CMK (cell line): ENCODE measurements around the gene IRAK1BP1.
"Not testable (repeated sequence)": the region's sequence is repeated elsewhere in the genome, so short reads cannot be mapped to it uniquely, and the experiment has no call there.

ENCODE experiments used
- DNase-seq: peaks from one replicate; pipeline ENCODE4 v3.0.0-alpha.2; 2010; ENCODE audit warnings: low read depth

Gene IRAK1BP1, protein sequence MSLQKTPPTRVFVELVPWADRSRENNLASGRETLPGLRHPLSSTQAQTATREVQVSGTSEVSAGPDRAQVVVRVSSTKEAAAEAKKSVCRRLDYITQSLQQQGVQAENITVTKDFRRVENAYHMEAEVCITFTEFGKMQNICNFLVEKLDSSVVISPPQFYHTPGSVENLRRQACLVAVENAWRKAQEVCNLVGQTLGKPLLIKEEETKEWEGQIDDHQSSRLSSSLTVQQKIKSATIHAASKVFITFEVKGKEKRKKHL

GRCh38 chr6:78867370-78868040, at the start of gene IRAK1BP1:
Gene IRAK1BP1 (plus strand): TSS chr6:78867551. CDS start chr6:78867577, 26 bp downstream.
- peak; percentile 50 for DNase-seq

DNA sequence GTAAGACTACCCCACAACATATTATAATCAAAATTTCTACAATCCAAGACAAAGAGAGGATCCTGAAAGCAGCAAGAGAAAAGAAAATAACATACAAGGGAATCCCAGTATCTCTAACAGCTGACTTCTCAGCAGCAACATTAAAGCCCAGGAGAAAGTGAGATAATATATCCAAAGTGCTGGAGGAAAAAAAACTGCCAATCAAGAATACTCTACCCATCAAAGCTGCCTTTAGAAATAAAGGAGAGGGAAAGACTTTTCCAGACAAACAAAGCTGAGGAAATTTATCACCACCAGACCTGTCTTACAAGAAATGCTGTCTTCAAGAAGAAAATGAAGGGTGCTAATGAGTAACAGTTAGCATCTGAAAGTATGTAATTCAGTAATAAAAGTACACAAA, 43.3 kb upstream of the IRAK1BP1 start:
- no peak for DNase-seq

DNA sequence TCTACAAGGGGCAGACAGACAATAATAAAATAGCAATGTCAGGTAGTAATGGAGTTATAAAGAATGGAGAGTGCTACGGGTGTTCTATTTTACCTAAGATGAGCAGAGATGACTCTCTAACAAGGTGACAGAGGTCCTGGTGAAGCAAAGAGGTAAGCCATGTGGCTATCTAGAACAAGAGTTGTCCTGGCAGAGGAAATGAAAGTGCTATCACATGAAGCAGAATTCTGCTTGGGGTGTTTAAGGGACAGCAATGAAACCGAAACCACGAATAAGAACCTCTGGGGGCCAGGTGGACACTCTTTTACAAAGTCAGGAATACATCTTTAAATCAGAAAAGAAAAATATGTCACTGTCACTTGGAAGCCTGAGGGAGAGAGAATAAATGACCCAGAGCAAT, 37.9 kb upstream of the IRAK1BP1 start:
- no peak for DNase-seq

DNA sequence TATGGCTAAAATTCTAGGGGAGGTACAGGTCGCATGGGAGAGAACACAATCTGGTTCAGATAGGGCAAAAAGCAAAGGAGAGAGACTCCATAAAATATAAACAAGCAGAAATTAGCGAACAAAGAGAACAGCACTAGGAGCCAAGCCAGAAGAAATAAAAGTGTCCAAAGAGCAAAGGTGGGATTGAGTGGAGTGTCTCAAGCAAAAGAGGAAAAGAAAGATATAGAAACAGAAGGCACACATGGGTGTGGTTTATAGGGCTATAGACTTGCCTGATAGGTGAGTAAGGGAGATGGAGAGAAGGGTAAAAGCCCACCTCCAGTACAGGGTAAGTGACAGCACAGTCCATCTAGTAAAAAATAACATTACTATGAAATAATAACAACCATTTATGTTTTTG, 36.5 kb upstream of the IRAK1BP1 start:
- no peak for DNase-seq

DNA sequence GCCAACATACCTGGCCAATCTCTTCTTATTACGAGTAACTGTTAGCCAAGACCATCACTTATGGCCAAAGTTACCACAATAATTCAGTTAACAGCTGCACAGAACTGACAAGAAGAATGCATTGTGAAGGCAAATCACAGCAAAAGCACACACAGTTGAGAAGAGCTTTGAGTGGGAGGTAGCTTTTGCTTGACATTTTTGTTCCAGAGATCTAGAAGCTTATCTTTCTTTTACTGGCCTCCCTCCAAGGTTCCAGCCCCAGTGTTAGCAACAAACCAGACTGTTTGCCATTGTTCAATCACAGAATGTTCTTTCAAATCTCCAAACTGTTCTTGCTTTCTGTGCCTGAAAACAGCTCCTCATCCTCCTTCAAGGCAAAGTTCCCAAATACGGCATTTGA, 35.9 kb upstream of the IRAK1BP1 start:
- no peak for DNase-seq

GRCh38 chr6:78832091-78832808, 35.1 kb upstream of the IRAK1BP1 start:
- DNase-seq, result no peak

GRCh38 chr6:78835817-78836216, 31.5 kb upstream of the IRAK1BP1 start:
- DNase-seq, result no peak

DNA sequence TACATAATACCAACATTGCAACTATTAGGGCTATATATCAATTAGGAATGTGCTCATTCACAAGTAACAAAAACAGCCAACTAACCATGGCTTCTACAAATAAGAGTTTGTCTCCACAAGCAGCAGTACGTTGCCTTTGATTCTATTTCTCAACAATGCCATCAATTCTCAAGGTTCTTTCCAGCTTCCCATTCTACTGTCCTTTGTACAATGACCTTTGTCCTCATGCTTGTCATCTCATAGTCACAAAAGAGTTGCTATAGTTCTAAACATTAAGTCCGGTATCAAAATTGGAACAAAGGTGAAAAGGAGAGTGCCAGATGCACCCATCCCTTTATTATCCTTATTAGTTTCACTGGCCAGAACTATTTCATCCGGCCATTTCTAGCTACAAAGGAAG, 30.8 kb upstream of the IRAK1BP1 start:
- no peak for DNase-seq

- no peak for DNase-seq
Measured at GRCh38 chr6:78841111-78841510, 26.2 kb upstream of the IRAK1BP1 start.

- DNase-seq, result no peak
Measured at GRCh38 chr6:78842953-78843352, 24.4 kb upstream of the IRAK1BP1 start.

DNA sequence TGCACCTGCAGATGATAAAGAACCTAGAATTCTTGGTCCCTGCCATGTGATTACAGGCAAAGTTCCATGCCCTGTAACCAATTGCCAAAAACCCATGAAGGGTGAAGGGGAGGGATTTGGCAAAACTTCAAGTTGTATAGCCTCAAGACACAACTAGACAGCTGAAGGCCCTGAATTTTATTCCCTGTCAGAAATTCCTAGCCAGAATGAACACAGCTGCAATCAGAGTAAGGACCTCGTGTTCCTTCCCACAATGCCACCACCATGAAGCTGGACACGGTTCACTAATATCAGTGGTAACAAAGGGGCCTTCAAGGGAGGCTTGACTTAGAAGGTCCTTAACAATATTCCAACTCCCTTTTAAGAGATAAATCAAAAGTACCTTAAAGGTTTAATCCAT, 22.5 kb upstream of the IRAK1BP1 start:
- DNase-seq, result no peak

DNA sequence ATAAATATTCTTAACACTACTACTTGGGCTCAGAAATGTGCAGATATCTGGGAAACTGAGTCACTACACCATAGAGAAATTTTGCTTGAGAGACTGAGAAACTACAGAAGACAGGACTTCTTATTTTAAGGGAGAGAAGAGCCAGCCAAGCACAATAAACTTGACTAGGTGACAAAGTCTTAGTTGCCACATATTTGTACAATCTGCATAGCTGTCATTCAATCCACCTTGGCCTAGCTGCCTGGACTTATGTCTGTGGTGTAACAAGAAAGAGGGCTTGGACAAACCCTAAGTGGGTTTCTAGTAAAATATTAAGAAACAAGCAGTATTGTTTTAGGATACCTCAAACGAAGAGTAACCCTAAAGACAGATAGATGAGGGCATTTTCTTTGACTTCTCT, 21.8 kb upstream of the IRAK1BP1 start:
- DNase-seq, result no peak

DNA sequence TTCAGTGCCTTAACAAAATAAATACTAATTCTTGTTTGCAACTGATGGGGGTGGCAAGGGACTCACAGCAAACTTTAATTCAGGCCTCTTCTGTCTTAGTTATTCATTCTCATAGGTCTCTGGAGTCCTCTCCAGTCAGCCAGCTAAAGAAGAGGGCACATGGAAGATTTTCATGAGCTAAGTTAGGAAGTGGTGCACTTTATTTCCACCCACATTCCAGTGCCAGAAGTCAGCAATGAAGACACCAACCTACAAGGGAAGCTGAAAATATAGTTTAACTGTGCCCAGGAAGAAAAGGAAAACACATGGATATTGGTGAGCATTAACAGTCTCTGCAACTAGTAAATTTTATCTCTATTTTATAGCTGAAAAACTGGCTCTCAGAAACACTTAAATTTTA, 16.7 kb upstream of the IRAK1BP1 start:
- DNase-seq, result no peak

GRCh38 chr6:78851156-78851555, 16.2 kb upstream of the IRAK1BP1 start:
- no peak for DNase-seq

DNA sequence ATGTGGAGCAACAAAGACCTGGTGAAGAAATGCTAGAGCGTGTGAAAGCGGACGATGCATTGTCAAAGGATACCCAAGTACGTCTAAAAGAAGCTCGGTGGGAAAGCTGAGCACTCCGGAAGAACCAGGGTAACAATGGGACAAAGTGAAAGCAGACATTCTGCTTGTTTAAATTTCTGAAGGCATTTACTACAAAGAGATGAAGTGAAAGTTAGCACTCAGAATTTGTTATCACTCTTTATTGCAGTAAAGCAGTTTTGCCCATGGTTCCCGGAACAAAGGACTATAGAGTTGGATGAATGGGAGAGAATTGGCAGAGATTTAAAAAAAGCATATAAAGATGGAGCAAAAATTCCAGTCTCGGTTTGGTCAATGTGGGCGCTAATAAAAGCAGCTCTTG, 12.8 kb upstream of the IRAK1BP1 start:
- no peak for DNase-seq

DNA sequence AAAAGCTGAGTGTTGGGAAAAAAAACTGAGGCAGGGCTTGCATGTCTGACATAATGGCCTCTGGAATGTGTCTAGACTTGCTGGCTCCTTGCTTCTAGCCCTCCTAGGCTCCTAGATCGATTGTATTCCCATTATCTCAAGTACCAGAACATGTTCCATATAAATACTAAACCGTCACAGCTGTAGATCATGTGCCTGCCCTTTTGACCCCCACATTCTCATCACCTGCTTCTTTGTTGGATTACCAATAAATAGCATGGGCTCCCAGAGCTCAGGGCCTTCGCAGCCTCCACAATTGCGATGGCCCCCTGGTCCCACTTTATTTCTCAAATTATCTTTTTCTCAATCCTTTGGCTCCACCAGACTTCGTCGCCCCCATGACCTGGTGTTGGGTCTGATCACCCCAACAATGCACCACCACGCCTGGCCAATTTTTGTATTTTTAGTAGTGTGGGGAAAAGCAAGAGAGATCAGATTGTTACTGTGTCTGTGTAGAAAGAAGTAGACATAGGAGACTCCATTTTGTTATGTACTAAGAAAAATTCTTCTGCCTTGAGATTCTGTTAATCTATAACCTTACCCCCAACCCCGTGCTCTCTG, 8.9 kb upstream of the IRAK1BP1 start:
- DNase-seq, result not testable (repeated sequence)

GRCh38 chr6:78861509-78861908, 5.8 kb upstream of the IRAK1BP1 start:
- DNase-seq, result no peak

DNA sequence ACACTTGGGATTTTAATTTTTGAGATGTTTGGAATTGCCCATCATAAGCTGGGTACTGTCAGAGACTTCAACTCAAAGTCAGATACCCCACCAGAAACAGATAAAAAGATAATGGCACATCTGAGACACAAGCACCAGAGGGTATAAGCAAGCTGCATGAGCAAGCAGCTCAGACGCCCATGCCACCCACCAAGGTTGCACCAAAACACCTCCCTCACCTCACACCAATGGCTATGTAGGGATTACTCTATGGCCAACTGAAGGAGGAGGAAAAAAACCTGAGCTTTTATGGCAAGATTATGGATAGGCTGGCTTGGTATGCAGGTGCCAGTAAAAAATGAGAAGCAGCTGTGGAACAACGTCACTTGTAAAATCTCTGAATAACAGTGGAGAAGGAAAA, 3.8 kb upstream of the IRAK1BP1 start:
- no peak for DNase-seq

DNA sequence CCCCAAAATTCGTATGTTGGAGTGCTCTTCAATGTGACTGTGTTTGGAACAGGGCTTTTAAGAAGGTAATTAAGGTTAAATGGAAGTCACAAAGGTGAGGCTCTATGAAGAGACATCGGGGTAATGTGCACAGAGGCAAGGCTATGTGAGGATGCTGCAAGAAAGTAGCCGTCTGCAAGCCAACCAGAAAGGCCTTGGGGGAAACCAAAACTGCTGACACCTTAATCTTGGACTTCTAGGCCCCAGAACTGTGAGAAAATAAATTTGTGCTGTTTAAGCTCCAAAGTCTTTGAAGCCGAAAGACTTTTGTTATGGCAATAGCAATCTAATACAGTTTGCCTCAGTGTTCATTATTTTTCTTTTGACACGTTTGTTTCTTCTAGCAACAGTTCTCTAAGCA, 2.4 kb upstream of the IRAK1BP1 start:
- no peak for DNase-seq

DNA sequence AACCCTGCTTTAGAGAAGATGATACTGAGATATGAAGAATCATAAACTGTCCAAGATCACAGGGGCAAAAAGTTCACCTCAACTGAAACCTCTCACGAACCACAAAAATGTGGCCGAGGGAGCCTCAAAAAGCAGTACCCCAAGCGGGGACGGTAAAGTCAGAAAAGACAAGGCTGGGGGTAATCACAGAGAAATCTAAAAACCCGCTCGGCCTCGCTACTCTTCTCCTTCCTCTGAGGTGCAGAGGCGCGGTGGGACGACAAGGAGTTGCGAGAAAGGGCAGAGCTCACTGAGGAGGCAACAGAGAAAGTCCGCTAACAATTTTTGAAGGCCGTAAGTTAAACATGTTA, 356 bp upstream of the IRAK1BP1 start:
- no peak for DNase-seq

- no peak for DNase-seq
Measured at GRCh38 chr6:78868116-78868515, 765 bp downstream of the IRAK1BP1 start.

DNA sequence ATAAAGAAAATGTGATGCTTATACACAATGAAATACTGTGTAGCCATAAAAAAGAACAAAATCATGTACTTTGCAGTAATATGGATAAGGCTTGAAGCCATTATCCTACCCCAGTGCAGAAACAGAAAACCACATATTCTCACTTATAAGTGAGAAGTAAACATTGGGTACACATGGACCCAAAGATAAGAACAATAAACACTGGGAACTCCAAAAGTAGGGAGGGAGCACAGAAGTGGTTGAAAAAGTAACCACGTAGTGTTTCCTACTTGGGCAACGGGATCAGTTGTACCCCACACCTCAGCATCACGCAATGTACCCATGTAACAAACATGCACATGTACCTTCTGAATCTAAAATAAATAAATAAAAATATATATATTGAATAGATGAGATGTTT, 8.2 kb downstream of the IRAK1BP1 start:
- peak; percentile 20 for DNase-seq

GRCh38 chr6:78883651-78884050, 16.3 kb downstream of the IRAK1BP1 start:
- no peak for DNase-seq
